Keratinocyte (primary cell): ENCODE data around the gene NLGN1. TPM values are rescaled to one million over a fixed set of nuclear protein-coding genes. Genes with fewer than 3 reads are reported as not detected.

Experiments
- DNase-seq: peaks from one replicate; pipeline ENCODE4 v3.0.0-alpha.2; 2011; ENCODE audit warnings: low read depth, missing footprints, low spot score
- FAIRE-seq: peaks from 2 replicates; lab custom pipeline; 2011; peaks lifted over from hg19 to GRCh38; lab: Jason Lieb, UNC
- H2AFZ ChIP-seq: 2 replicates; pipeline ENCODE4 v1.6.0; 2012; ENCODE audit warnings: low read length, control low read depth, inconsistent platforms; ENCODE audit not compliant: control insufficient read depth
- H3K27ac ChIP-seq: 2 replicates; pipeline ENCODE4 v1.5.1; 2011; ENCODE audit warnings: low read length; ENCODE audit not compliant: control insufficient read depth, insufficient read depth
- H3K27me3 ChIP-seq: 3 replicates; pipeline ENCODE4 v1.6.0; 2011; ENCODE audit warnings: low read length; ENCODE audit not compliant: control insufficient read depth, insufficient read depth; ENCODE audit errors: extremely low read depth
- H3K36me3 ChIP-seq, 2 experiments: 2 replicates in 1 of 2; 3 replicates in 1 of 2; pipeline ENCODE4 v1.5.1; 2011; ENCODE audit warnings: low read length in 2 of 2, mild to moderate bottlenecking in 1 of 2; ENCODE audit not compliant: control insufficient read depth in 2 of 2, insufficient read depth in 2 of 2; ENCODE audit errors: extremely low read depth in 1 of 2
- H3K4me1 ChIP-seq: 3 replicates; pipeline ENCODE4 v1.5.1; 2011; ENCODE audit warnings: low read length; ENCODE audit not compliant: control insufficient read depth, insufficient read depth; ENCODE audit errors: extremely low read depth
- H3K4me2 ChIP-seq: 3 replicates; pipeline ENCODE4 v1.6.0; 2011; ENCODE audit warnings: low read depth, low read length; ENCODE audit not compliant: control insufficient read depth, insufficient read depth; ENCODE audit errors: extremely low read depth
- H3K4me3 ChIP-seq, 3 experiments: fragments of 200-600 bp in 1 of 3; sonication (generic) in 1 of 3; 2 replicates in 2 of 3; 3 replicates in 1 of 3; pipeline ENCODE4 v1.5.1; 2011 to 2016; ENCODE audit warnings: low read length in 3 of 3, mild to moderate bottlenecking in 3 of 3, control low read depth in 2 of 3, inconsistent platforms in 1 of 3, low read depth in 1 of 3, mixed read lengths in 1 of 3, mixed run types in 1 of 3, moderate library complexity in 1 of 3; ENCODE audit not compliant: control insufficient read depth in 2 of 3, insufficient read depth in 2 of 3; ENCODE audit errors: extremely low read depth in 1 of 3
- H3K79me2 ChIP-seq: 2 replicates; pipeline ENCODE4 v1.6.0; 2012; ENCODE audit warnings: low read length; ENCODE audit not compliant: control insufficient read depth, insufficient read depth
- H3K9ac ChIP-seq: 3 replicates; pipeline ENCODE4 v1.6.0; 2011; ENCODE audit warnings: low read length; ENCODE audit not compliant: control insufficient read depth, insufficient read depth; ENCODE audit errors: extremely low read depth
- H3K9me1 ChIP-seq: 3 replicates; pipeline ENCODE4 v1.6.0; 2011; ENCODE audit warnings: low read length; ENCODE audit not compliant: control insufficient read depth, insufficient read depth; ENCODE audit errors: extremely low read depth
- H3K9me3 ChIP-seq: 2 replicates; pipeline ENCODE4 v1.5.1; 2012; ENCODE audit warnings: low read depth, low read length; ENCODE audit not compliant: control insufficient read depth
- H4K20me1 ChIP-seq: 3 replicates; pipeline ENCODE4 v1.6.0; 2011; ENCODE audit warnings: low read length; ENCODE audit not compliant: control insufficient read depth, insufficient read depth; ENCODE audit errors: extremely low read depth
- EZH2 ChIP-seq: IDR thresholded peaks from one replicate; pipeline ENCODE4 v1.6.1; 2012; ENCODE audit warnings: inconsistent platforms, mild to moderate bottlenecking, low read length, moderate library complexity
- dilution Hi-C: fragments of 300-500 bp; cut with MboI; formaldehyde crosslinking; loops from one replicate; pipeline ENCODE4 v1.7.0; 2020; ENCODE audit warnings: low sequenced_read_pairs; ENCODE audit not compliant: extremely low pct_ligation_motif_present
- polyA plus RNA-seq, 5 experiments: library from polyadenylated mRNA; depleted of rRNA in 3 of 5; stranded (reverse) in 3 of 5; stranded (forward) in 1 of 5; unstranded in 1 of 5; fragments of >200 nt; gene quantifications; 1 replicate in 1 of 5; 2 replicates in 3 of 5; 3 replicates in 1 of 5; pipeline versions ENCODE4 v1.2.1 to v1.2.3, GENCODE V29; 2011 to 2012; ENCODE audit warnings: missing spikeins in 2 of 5, low read depth in 1 of 5, low replicate concordance in 1 of 5
- TF ChIP-seq, protein P1 (sequence below), 3 experiments: IDR thresholded peaks in 1 of 3; conservative IDR thresholded peaks in 1 of 3; optimal IDR thresholded peaks in 1 of 3; 2 replicates in 2 of 3; 3 replicates in 1 of 3; pipeline versions ENCODE3 to v1.5.1; 2011; ENCODE audit warnings: low read length in 3 of 3, mild to moderate bottlenecking in 3 of 3, moderate library complexity in 2 of 3, control low read depth in 1 of 3, inconsistent platforms in 1 of 3; ENCODE audit not compliant: insufficient read depth in 2 of 3; ENCODE audit errors: extremely low read depth in 1 of 3

The NLGN1 gene
- polyA plus RNA-seq, 1 donor (not counting 4 experiments of a cell fraction or from before 2014, with no cell fraction given): not detected

DNA sequence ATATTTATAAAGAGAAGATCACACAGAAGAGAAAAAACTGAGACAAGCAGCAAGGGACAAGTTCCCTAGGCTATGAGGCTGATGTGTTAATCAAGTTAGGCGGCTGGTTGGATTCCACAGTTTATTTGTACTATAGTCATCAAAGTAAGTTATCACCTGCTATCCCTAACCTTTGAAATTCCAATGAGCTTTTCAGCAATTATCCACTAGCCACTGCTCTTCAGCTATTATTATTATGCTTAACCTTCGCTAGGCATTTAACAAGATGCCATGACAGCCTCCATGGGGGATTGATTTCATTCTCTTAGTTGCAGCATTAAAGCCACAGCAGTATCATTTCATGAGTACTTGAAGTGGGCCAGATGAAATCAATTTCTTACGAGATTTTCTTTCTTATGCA lies 762.1 kb downstream of the NLGN1 start:
- Histone ChIP-seq H3K4me1 (no peaks in the 10 kb centered on the region), H3K36me3 (no peaks in the 10 kb centered on the region), H2AFZ (no peak overlapping the region), H3K27ac (no peak overlapping the region), H3K9me3 (no peaks in the 10 kb centered on the region), H3K9me1 (no peaks in the 10 kb centered on the region), H3K9ac (no peak overlapping the region), H4K20me1 (no peaks in the 10 kb centered on the region), H3K79me2 (no peaks in the 10 kb centered on the region), H3K27me3 (no peaks in the 10 kb centered on the region), H3K4me2 (no peak overlapping the region), H3K4me3 (no peak overlapping the region)
- TF ChIP-seq, protein P1, sequence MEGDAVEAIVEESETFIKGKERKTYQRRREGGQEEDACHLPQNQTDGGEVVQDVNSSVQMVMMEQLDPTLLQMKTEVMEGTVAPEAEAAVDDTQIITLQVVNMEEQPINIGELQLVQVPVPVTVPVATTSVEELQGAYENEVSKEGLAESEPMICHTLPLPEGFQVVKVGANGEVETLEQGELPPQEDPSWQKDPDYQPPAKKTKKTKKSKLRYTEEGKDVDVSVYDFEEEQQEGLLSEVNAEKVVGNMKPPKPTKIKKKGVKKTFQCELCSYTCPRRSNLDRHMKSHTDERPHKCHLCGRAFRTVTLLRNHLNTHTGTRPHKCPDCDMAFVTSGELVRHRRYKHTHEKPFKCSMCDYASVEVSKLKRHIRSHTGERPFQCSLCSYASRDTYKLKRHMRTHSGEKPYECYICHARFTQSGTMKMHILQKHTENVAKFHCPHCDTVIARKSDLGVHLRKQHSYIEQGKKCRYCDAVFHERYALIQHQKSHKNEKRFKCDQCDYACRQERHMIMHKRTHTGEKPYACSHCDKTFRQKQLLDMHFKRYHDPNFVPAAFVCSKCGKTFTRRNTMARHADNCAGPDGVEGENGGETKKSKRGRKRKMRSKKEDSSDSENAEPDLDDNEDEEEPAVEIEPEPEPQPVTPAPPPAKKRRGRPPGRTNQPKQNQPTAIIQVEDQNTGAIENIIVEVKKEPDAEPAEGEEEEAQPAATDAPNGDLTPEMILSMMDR (optimal IDR thresholded peaks at IDR 0.05 in 1 of 3, IDR thresholded peaks at IDR 0.05 in 1 of 3, conservative IDR thresholded peaks at IDR 0.05 in 1 of 3; ENCODE audit: extremely low read depth in 1 of 3, insufficient read depth in 2 of 3, low read length in 3 of 3): no peak
- no peak for TF ChIP-seq EZH2
- dilution Hi-C loops: no loop called here
- FAIRE-seq (no peak), DNase-seq (no peak)

DNA sequence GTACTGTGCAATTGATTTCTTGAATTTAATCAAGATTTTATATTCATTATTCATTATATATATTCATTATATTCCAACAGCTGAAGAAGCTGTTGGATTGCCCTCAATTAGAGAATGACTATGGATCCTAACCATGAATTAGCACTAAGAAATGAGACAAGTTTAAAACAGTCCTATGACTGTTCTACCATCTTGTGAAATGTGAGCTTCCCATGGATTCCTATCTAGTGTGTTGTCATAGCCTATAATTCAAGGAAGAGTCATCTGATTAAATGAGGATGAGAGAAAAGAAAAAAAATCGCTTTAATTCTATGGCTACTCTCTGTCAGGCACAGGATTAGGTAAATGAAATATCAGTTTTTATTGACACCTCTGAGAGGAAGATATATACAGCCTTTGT lies 765.0 kb downstream of the NLGN1 start:
- FAIRE-seq (no peak), DNase-seq (no peak)
- Histone ChIP-seq H3K9me1 (no peaks in the 10 kb centered on the region), H3K79me2 (no peaks in the 10 kb centered on the region), H3K4me1 (no peaks in the 10 kb centered on the region), H2AFZ (no peak overlapping the region), H3K4me2 (no peak overlapping the region), H3K9ac (no peak overlapping the region), H3K4me3 (no peak overlapping the region), H4K20me1 (no peaks in the 10 kb centered on the region), H3K36me3 (no peaks in the 10 kb centered on the region), H3K9me3 (no peaks in the 10 kb centered on the region), H3K27ac (no peak overlapping the region), H3K27me3 (no peaks in the 10 kb centered on the region)
- no peak for TF ChIP-seq EZH2
- TF ChIP-seq, protein P1 (optimal IDR thresholded peaks at IDR 0.05 in 1 of 3, IDR thresholded peaks at IDR 0.05 in 1 of 3, conservative IDR thresholded peaks at IDR 0.05 in 1 of 3; ENCODE audit: extremely low read depth in 1 of 3, insufficient read depth in 2 of 3, low read length in 3 of 3): no peak
- dilution Hi-C loops: no loop called here
